ENCODE measurements around the gene DRAP1.
"Not testable (repeated sequence)": the region's sequence is repeated elsewhere in the genome, so short reads cannot be mapped to it uniquely, and the experiment has no call there.

DRAP1 gene

GRCh38 chr11:65931773-65932557 lies 12.7 kb downstream of the DRAP1 start:
- no peak for DNase-seq (ENCODE audit: low spot score)

- DNase-seq (ENCODE audit: low spot score), result no peak
Measured at GRCh38 chr11:65932558-65932919, 13.3 kb downstream of the DRAP1 start.

DNA sequence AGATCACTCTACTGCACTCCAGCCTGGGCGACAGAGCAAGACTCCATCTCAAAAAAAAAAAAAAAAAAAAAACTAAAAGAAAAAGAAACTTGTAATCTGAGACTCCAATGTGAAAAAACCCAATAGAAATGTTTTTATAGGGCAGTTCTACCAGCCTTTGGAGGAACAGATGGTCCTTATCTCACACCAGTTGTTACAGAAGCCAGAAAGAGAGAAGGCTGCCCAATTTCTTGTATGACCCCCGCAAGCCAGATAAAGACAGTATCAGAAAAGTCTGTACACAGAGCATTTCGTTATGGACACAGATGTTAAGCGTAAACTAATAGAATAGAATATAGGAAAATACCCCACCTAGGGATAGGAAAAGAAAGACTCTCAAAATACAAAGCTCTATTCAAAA lies 14.8 kb downstream of the DRAP1 start:
- no peak for DNase-seq (ENCODE audit: low spot score)

GRCh38 chr11:65937766-65938165 lies 18.5 kb downstream of the DRAP1 start:
- no peak for DNase-seq (ENCODE audit: low spot score)

GRCh38 chr11:65941720-65942310 lies 22.6 kb downstream of the DRAP1 start:
- no peak for DNase-seq (ENCODE audit: low spot score)

DNA sequence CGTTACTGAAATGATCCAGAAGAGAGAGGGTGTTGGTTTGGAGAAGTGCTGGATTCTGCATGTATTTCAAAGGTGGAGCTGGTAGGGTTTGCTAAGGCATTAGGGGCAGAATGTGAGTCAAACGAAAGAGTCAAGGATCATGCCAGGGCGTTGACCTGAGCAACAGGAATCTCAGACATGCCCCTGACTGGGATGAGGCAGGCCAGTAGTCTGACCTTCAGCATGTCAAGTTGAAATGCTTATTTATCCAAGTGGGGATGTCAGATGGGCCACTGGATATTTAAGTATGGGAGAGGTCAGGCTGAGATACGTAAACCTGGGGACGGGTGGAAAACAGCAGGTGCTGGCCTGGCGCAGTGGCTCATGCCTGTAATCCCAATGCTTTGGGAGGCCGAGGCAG lies 23.3 kb downstream of the DRAP1 start:
- DNase-seq (ENCODE audit: low spot score), result no peak

DNA sequence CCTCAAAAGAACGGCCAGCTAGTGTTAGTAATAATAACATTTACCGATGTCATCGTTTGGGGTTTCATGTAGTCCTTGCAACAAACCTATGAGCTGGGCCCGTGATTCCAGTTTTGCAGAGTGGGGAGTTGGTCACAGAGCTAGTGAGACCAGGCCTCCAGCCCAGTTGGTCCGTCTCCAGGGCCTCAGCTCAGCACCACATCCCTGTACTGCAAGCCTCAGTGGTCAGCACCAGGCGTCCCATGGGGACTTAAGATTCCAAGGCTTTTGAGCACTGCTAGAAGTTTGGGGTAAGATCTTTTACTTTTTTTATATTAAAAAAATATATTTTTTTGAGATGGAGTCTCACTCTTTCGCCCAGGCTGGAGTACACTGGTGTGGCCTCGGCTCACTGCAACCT lies 25.0 kb downstream of the DRAP1 start:
- DNase-seq (ENCODE audit: low spot score), result no peak

- no peak for DNase-seq (ENCODE audit: low spot score)
Measured at GRCh38 chr11:65944767-65945166, 25.5 kb downstream of the DRAP1 start.

DNA sequence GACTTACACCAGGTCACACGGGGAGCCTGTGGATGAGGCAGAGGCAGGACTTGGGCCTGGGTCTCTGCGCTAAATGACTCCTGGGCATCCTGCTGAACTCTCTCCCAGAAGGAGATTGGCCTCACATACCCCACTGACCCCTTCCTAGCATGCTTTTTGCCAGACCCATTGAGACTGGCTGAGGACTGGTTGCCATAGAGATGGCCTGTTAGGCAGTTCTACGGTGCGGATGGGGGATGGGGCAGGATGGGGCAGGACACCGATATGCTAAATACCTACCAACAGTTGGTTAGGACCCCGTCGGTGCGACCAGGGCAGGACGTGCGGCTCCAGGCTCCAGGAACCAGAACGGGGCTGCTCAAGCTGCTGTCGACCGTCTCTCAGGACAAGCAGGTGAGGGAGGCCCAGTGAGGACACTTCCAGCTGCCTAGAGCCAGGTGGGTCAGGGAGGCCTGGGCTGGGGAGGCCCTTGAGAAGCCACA lies 26.2 kb downstream of the DRAP1 start, which contains the start of gene TSGA10IP:
Gene TSGA10IP (plus strand): TSS at position 51 of the 482 bp plus-strand sequence. CDS start 196 bp downstream, at position 247.
- DNase-seq (ENCODE audit: low spot score), result no peak

DNA sequence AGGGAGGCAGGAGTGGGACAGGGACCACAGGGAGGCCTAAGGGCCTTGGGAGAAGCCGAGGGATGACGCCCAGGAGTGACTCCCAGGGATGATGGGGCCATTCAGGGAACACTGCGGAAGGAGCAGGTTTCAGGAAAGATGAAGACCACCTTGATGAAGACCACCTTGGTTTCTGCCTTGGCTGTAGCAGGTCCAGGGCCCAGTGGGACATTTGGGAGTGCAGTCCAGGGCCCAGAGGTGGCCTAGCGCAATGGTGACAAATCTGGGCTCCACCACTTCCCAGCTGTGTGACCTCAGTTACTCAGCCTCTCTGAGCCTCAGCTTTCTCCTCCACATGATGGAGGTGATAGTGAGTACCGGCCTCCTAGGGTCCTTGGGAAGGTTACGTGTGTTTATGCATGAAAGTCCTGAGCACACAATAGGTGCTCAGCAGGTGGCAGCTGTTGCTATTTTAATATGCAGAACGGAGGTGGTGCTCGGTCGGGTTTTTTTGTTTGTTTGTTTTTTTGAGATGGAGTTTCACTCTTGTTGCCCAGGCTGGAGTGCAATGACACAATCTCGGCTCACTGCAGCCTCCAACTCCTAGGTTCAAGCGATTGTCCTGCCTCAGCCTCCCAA lies 26.8 kb downstream of the DRAP1 start:
- DNase-seq (ENCODE audit: low spot score), result no peak

DNA sequence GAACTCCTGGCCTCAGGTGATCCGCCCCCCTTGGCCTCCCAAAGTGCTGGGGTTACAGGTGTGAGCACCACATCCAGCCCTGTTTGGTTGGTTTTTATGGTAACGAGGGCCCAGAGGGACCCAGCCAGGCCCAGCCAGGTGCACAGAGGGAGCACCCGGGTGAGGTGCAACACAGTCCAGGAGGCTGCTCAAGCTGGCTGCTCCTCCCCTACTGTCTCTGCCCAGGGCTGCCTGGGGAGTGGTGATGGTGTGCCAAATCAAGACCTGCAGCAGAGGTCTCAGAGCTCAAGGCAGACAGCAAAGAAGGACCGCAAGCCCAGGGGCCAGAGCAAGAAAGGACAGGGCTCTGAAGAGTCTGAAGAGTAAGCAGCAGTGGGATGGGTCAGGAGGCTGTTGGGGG lies 27.4 kb downstream of the DRAP1 start:
- DNase-seq (ENCODE audit: low spot score), result no peak

DNA sequence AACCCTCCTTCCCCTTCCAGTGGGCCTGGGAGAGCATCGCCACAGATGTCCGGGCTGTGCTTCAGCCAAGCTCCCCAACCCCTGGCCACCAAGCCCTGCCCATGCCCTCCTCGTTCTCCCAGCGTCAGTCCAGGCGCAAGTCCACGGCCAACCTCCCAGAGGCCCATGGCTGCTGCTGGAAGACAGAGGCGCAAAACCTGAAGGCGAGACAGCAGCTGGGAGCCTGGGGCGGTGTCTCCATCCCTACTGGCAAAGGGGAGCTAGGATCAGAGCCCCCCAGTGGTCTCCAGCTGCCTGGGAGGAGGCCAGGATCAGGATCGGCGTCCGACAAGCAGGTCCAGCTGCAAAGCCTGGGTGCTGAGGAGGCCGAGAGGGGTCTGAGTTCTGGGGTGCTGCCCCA lies 27.9 kb downstream of the DRAP1 start:
- no peak for DNase-seq (ENCODE audit: low spot score)

DNA sequence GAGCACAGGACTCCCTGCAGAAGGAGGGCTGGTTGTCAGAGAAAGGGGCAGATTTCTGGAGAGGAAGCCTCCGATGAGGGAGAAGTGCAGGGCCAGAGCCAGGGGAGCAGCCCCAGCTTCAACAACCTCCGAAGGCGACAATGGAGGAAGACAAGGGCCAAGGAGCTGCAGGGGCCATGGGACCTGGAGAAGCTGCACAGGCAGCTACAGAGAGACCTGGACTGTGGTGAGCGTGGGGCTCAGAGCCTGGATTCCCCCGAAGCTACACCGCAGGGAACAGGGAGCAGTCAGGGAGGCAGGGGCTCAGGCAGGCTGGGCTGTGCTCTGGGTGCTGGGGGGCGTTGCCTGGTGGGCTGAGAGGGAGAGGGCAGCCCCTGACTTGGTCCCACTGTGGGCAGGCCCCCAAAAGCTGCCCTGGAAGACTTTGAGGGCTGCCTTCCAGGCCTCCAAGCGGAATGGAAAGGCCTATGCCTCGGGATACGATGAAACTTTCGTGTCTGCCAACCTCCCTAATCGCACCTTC lies 28.4 kb downstream of the DRAP1 start:
- no peak for DNase-seq (ENCODE audit: low spot score)

GRCh38 chr11:65950711-65951110 lies 31.5 kb downstream of the DRAP1 start:
- DNase-seq (ENCODE audit: low spot score), result not testable (repeated sequence)

DNA sequence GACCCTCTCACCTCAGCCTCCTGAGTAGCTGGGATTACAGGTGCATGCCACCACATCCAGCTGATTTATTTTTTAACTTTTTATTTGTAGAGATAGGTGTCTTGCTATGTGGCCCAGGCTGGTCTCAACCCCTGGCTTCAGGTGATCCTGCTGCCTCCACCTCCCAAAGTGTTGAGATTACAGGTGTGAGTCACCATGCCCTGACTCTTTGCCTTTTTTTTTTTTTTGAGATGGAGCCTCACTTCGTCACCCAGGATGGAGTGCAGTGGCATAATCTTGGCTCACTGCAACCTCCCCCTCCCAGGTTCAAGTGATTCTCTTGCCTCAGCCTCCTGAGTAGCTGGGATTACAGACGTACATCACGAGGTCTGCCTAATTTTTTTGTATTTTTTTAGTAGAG lies 32.4 kb downstream of the DRAP1 start:
- not testable (repeated sequence) for DNase-seq (ENCODE audit: low spot score)

- no peak for DNase-seq (ENCODE audit: low spot score)
Measured at GRCh38 chr11:65952052-65952521, 32.9 kb downstream of the DRAP1 start.

GRCh38 chr11:65953471-65953870 lies 34.2 kb downstream of the DRAP1 start:
- no peak for DNase-seq (ENCODE audit: low spot score)

- no peak for DNase-seq (ENCODE audit: low spot score)
Measured at GRCh38 chr11:65954771-65955170, 35.5 kb downstream of the DRAP1 start.

DNA sequence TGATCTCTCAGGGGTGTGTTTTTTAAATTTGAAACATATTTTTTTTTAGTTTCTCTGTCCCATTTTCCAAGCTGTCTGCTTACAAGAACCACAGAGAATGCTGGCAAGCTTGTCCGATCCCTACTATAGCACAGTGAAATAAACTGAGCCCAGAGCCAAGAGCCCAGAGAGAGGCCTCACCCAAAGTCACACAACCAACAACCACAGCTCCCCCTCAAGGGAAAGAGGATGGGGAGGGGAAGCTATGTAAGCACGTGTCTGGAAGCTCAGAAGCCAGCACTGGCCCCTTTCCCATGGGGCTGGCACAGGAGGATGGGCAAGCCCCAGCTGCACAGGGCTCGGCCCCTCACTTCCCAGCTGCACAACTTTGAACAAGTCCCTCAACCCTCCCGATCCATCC lies 39.1 kb downstream of the DRAP1 start:
- DNase-seq (ENCODE audit: low spot score), result no peak

- DNase-seq (ENCODE audit: low spot score), result no peak
Measured at GRCh38 chr11:65958774-65959420, 39.7 kb downstream of the DRAP1 start.

DNA sequence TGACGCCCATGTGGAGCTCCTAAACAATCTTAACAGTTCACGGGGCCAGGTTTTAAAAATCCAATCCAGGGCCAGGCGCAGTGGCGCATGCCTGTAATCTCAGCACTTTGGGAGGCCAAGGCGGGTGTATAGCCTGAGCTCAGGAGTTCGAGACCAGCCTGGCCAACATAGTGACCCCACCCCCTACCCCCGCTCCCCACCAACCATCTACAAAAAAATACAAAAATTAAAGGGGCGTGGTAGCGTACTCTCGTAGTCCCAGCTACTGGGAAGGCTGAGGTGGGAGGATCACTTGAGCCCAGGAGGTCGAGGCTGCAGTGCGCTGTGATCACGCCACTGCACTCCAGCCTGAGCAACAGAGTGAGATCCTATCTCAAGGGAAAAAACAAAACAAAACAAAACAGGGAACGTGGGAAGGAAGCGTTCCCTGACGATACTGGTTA lies 41.6 kb downstream of the DRAP1 start:
- no peak for DNase-seq (ENCODE audit: low spot score)

Measured in activated CD4-positive, alpha-beta T cell treated with anti-CD3 and anti-CD28 coated beads, Interleukin-2, Interleukin-4, amounts not matched to agents 100 ng/mL and 50 ng/mL, durations not matched to agents 16 hours and 8 hours (primary cell).